ENCODE results near the gene TRPM1.

TRPM1 gene

DNA sequence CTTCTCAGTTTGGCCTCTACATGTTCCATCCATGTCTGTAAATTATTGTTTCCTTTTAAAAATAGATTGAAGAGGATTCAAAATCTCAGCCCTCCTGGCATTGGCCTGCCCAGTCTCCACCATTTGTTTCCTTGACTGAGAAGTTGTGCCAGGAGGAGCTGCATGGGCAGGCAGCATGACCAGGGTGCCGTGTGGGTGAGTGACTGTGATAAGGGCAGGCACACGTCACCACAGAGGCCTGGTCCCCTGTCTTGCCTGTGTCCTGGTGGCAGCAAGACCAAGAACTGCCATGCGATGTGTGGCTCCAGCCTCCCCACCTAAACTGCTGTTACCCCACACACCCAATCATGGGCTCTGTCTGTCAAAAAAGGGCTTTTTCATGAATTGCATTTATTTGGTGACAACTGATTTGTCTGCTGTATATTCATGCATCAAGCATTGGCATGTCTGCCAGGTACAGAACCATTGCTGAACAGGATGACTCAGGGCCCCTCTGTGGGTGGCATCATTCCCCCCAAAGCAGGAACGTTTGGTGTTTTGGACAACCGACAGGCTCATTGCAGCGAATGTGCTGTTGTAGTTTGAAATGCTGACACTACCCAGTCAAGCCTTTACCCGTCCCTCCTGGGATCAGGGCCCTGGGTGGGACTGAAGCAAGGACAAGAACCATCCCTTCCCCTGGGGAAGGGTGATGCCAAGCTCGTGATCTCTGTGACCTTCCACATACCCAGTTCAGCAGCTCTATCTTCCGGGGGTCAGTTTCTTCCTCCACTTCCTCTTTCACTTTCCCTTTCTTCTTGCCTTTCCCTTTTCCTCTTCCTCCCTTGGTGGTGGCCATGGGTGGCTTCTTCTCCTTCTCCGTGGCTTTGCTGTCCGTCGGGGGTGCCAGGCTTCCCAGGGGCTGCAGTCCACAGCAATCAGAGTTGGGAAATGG, 51.6 kb downstream of the TRPM1 start:
- DNase-seq (ENCODE audit: low read depth, low spot score): no peak

DNA sequence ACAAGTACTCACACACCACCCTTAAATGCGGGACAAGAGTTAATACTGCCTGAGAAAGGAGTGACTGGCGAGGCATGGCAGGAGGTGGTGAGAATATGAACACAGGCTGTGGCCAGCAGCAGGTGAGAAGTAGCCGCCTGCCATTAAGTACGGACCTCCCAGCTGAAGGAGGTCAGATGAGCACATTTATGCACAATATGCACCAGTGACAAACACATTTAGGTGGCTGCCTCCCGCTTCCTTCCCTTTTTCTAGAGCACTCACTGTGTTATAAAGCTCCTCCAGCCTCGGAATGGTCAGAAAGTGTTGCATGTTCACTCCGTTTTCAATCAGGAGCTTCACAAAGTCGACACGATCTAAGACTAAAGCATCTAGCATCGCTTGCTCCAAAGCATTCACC, 52.4 kb downstream of the TRPM1 start:
- DNase-seq (ENCODE audit: low read depth, low spot score): no peak

DNA sequence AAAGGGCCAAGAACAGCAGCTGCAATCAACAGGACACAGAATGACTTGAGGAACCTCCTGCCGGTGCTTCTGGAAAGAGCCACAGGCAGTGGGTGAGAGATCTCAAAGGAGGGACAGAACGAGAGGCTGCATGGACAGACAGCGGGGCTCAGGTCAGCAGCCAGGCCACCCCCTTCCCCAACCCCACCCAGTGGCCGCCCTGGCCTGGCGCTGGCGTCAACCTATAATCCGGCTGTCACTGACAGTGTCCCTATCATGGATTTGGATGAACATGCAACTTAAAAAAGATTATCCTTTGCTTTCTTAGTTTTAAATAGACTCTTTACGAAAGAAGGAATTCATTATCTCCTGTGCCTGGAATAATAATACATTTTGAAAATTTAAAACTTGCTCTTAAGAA, 54.1 kb downstream of the TRPM1 start:
- no peak for DNase-seq (ENCODE audit: low read depth, low spot score)

DNA sequence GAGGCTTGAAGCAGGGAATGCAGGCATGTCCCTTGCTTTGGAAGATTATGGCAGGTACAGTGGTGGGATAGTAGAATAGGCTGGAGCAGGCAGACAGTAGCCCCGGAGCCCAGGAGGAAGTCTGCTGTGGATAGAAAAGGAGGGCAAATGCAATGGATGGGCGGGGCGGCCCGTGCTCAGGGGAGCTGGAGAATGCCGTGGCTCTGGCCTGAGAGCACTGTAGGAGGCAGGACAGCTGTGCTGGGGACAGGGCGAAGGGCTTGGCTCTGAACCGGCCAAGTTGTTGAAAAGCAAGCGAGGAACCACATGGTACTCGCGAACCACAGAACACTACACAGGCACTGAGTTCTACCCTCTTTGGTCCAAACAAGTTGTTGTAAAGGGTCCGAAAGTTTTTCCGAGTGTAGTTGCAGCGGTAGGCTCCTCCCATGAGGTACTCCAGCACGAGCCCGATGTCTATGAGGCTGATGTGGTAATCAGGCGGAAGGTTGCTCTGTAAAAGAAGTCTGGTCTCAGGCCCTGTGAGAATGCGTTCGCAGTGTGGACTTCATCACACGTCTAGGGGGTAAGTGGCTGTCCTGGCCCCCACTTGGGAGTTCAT, 54.7 kb downstream of the TRPM1 start:
- DNase-seq (ENCODE audit: low read depth, low spot score): no peak

DNA sequence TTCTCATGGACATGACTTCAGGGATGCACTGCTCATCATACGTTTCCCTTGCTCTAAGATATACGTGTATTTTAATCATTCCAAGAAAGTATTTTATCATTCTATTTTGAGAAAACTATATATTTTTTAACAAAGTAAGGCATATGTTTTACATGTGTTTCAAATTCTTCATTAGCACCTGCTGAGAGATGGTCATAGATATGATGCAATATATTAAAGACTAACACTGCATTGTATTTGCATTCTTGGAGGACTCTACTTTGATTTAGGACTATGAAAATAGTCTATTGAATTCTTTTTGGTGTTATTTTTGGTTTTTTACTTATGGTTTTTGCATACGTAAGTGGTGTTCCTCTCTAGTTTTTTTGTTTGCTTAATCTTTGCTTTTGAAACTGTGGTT, 55.9 kb downstream of the TRPM1 start:
- no peak for DNase-seq (ENCODE audit: low read depth, low spot score)

DNA sequence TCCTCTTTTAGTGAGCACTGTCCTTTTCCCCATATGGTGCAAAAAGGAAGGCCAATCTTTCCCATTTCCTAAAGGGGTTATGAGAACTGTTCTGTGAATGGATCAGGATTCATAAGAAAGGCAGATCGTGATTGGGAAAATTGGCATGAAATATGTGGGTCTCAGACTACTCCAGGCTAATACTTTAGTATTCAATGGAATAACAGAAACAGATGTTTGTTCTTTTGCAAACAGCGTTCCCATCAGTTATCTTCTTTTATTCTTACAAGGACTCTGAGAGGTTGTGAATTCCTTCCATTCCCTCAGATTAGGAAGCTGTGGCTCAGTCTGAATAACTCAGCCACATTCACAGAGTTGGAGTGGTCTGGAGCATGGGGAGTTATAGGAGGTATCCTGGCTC, 58.8 kb downstream of the TRPM1 start:
- DNase-seq (ENCODE audit: low read depth, low spot score): no peak

DNA sequence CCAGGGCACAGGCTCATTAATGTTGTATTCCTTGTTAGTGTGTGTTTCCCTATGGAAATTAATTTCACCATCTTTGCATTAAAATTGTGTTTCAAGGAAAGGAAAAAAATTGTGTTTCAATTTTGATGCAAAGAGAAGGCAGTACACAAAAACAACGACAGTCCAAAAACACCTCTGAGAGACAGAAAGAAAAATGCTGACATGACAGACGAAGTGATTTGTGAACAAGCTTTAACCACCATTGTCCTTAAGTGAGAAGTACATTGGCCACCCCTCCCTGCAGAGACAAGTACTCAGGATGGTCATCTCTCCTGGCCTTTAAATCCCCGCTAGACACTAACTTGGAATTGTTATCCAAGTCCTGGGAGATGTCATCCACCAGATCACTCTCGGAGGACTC, 59.9 kb downstream of the TRPM1 start:
- no peak for DNase-seq (ENCODE audit: low read depth, low spot score)

DNA sequence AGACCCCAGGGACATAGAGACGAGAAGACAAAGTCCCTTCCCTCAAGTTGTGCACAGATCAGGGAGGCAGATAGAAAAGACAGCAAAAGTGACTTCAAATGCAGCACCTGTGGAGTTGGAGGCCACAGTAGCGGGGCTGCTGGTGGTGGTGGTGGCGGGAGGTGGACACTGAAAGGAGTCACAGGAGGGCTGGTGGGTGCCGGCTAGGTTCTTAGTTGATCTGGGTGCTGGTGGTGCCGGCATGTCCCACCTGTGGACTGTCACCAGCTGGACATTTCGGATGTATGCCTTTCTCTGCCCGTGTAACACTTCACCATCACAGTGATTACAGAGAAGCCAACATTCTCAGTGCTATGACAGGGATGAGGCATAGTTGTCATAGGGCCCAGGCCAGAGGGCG, 60.9 kb downstream of the TRPM1 start:
- DNase-seq (ENCODE audit: low read depth, low spot score): no peak

DNA sequence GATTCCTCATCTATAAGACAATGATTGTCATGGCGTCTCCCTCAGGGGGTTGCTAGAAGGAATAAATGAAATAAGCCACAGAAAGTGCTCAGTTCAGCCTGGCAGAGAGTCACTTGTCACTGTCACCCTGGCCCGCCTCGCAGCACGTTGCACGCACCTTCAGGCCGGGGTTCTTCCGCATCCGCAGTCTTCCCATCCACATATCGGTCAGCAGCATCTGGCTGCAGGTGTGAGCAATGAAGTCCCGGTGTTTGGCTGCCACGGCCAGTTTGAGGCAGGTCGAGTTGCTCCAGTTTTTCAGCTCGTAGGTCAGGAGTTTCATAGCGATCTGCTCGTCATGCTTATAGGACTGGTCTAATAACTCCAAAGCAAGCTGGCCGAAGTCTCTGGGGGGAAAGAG, 61.6 kb downstream of the TRPM1 start:
- DNase-seq (ENCODE audit: low read depth, low spot score): no peak

DNA sequence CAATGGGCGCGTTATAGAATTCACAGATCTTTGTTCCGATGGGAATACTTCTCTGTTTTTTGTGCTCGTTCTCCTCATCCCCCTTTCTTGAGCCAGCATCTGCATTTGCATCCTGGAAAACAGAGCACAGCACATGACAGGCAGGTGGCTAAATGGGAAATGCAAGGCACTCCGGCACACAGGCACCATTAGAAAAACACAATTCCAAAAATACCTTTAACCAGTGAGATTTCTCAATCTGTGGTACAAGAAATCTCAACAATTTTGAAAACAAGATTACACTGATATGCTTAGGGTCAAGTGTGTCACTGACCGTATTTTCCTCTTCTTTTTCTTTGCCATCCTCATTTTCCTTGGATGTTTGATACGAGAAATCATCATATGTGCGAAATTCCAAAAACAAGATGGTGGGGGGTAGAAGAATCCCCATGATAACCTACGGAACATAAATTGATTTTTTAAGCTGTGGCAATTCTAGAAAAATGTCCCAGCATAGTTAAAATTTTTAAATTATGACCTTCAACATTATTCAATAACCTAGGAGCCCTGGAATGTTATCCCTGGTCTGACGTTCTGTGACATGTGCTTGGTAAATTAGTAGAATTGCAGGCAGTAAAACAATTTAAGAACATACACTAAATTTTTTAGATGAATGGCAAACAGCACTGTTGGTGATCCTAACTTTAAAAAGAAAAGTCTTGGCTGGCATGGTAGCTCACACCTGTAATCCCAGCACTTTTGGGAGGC, 63.6 kb downstream of the TRPM1 start:
- no peak for DNase-seq (ENCODE audit: low read depth, low spot score)

DNA sequence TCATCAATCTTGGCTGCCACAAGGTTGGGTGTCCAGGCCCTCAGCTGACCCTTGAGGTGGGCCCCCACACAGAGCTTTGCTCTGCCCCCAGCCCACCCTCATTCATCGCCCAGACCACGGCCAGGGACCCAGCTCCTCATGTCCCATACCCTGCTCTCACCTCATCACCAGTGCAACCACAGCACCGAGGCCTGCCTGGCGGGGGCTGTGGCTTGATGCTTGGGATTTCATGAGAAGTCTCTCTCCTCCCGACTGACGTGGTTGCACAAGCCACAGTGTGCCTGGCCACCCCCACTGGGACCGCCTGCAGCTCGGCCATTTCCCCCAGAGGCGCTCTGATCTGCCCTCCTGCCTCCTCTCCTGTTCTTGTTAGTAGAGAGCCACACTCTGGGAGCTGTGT, 64.7 kb downstream of the TRPM1 start:
- no peak for DNase-seq (ENCODE audit: low read depth, low spot score)

DNA sequence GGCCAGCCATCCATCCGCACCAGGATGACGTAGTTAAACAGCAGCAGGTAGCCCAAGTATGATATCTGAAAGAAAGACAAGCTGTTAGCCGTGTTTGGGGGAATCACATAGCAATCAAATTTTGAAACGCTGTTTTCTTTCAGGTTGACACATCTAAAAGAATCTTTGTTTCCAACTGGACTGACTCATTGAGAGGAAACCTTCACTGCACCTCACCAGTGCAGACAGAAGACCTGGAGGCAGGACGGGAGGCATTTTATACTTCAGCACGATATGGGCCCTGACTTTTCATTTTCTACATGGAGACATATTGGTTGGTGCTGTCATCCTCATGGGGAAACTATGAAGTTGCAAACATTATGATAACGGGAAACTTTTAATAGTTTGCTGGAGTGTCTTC, 65.9 kb downstream of the TRPM1 start:
- DNase-seq (ENCODE audit: low read depth, low spot score): no peak

DNA sequence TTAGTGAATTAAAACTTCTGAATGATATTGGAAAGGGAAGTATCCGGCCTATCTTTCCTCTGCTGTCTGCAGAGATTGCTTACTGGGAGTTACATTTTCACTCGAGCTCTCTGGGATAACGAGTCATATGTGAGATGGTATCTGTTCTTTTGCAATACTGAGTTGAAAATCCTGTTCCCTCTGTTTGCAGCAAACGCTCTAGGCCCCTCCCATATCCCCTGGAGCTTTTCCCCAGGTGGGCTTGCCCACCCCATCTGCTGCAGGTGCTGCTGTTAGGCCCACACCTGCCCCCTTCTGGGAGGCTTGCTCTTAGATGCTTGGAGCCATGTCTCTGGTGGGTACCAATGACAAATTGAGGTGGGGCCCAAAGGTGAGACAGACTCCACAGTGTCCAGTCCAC, 67.4 kb downstream of the TRPM1 start:
- no peak for DNase-seq (ENCODE audit: low read depth, low spot score)

DNA sequence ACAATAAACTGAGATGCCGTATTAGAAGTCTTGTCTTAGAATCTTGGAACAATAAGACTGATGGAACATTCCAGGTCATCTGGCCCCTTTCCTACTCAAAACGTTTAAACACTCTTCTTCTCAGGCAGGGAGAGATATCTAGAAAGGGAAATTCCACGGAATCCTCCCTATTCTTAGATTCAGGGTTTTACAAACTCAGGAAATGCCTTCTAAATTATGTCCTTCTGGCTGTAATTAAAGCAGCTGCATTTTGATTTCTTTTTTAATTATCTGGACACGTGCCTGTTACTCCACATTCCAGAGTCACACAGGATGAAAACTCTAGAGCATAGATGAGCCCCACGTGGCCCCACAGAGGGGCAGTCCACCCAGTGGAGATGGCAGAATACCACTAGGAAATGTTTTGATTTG, 68.6 kb downstream of the TRPM1 start:
- DNase-seq (ENCODE audit: low read depth, low spot score): peak; percentile 17

DNA sequence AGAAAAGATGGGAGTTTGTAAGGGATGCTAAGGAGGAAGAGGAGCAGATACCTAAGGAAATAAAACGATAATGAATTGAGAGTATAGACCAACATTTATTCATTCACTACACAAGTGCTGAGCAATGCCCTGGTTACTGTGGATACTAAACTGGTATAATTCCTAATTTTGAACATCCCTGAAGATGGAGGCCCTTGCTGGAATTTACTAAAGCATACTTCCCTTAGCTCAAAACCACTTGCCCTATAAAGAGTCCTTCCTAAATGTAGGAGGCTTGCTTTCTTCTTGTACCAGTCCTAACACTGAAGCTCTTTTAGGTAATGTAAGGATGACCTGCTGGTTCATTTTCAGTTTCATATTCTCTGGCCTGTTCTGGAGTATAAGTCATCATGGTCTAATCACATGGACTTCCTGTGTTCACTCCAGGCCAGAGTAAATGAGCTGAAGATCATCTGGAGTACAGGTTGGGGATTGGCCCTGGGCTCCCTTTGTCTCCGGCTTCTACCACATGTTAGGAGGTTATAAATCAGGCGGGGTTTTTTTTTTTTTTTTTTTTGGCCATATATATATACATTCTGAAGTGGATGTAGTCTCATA, 70.0 kb downstream of the TRPM1 start:
- no peak for DNase-seq (ENCODE audit: low read depth, low spot score)

DNA sequence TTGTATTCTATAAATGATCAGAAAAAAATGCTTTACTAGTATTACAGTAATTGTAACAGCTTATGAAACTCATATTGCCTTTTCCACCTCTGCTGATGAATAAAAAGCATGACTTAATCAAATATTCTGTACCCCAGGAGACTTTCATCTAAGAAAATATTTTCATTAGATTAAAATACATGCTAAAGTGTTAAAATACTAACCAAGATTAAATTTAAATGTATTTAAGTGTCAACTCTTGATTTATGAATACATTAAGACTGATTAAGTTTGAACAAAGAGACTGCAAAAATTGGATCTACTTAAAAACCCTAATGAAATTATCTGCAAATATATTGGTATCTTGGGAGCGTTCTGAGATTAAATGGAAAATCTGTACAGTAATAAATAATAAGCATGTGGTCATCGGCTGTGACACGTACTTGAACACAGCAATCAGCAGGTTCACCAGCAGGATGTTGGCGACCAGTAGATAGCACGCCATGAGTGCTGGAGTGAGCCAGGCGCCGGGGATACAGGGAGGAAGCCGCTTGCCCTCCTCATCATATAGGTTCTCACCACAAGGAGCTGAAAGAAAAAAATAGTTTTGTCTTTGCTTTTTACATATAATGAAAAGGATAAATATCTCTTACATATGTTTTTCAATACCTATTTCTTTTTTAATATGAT, 73.5 kb downstream of the TRPM1 start:
- DNase-seq (ENCODE audit: low read depth, low spot score): no peak

DNA sequence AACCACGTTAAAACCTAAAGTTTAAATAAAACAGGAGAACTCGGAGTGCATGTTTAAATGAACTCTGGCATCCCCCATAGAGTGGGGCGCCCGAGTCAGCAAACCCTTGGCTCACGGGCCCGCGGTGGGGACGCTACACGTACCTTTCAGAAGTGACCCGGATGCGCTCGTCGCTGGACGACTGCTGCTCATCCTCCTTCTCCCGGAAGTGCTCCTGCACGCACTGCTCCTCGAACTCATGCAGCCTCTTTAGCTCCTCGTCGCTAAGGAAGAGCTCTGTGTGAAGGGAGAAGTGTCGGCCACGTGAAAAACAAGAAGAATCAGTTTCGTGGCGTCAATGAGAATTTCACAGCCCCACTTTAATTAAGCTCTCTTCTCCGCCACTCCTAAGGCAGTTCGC, 75.5 kb downstream of the TRPM1 start:
- no peak for DNase-seq (ENCODE audit: low read depth, low spot score)

DNA sequence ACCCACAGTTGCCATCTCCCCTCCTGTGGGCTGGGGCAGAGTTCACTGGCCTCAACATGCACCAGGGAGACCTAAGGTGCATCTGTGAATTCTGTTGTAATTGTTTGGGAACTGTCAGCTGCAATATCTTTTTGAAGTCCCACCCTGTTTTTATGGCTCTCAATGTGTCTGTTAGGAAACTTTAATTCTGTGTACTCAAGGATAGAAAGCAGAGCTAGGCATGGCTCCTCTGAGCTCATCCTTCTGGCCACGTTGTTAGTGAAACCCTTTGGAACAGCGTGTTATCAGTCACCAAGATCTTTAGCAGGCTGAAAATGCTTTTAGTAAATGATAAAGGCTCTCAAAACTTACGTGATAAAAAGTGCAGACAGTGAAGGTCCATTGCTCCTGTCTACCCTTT, 76.5 kb downstream of the TRPM1 start:
- DNase-seq (ENCODE audit: low read depth, low spot score): peak; percentile 29

DNA sequence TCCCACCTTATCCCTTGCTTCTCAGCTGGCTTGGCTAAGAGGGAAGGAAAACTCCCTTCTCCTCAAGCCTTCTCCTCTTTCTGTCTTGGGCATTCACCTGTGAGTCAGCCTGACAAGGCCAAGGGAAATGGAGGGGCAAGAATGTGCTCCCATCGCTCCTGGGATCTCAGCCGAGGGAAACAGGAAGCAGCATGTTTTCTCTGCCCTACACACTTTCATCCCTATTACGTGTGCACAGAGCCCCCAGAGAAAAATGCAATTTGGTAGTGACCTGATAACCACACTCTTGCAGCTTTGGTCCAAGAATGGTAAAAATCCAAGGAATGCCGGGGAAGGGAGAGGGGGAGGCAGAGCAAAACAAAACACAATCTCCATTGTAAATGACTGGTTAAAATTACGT, 77.2 kb downstream of the TRPM1 start:
- DNase-seq (ENCODE audit: low read depth, low spot score): peak; percentile 97

DNA sequence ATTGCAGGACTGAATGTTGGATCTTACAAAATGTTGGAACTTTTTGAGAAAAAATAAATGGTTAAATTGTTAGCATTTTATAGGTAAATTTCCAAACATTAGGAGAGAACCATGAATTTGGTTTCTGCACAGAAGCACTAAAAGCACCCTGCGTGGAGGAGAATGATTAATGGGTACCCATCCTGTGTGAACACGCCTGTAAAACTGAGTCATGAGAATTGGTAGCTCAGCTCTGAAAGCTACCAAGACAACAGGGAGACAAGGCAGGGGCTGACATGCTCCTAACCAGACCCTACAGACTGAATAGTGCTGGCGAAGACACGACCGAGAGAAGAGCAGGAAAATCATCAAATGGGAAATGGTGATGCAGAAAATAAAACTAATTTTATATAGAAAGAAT, 77.7 kb downstream of the TRPM1 start:
- DNase-seq (ENCODE audit: low read depth, low spot score): no peak

DNA sequence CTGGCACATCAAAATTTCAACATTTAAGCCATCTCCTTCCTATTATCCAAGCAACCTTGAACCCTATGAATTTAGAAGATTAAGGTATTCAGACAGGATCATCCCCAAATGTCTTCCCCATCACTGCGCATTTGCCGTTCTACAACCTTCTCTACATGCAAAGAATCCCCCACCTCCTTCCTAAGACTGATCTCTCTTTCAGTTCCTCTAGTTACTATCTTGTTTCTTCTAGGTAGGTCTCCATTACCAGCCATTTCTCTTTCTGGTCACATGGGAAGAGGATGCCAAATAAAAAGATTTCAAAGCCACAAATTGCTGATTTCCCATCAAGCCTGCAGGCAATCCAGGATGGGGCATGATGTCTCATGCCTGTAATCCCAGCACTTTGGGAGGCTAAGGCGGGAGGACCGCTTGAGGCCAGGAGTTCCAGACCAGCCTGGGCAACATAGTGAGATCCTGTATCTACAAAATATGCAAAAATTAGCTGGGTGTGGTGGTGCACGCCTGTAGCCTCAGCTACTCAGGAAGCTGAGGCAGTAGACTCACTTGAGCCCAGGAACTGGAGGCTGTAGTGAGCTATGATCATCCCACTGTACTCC, 80.4 kb downstream of the TRPM1 start:
- DNase-seq (ENCODE audit: low read depth, low spot score): no peak
